Endothelial cell of umbilical vein (primary cell): ENCODE data around the gene SLC19A1. TPM values are rescaled to one million over a fixed set of nuclear protein-coding genes. Genes with fewer than 3 reads are reported as not detected.

Source experiments
- BruUV-seq: library from RNA; stranded (reverse); fragments of 400-500 nt; replicated peaks from 2 replicates; lab custom pipeline; 2021; lab: Mats Ljungman, UMichigan
- CTCF ChIA-PET: fragments of 300-600, 350-600 bp; sonication (Branson Sonifier 250); formaldehyde crosslinking; loops from one replicate; lab custom pipeline; 2021; ENCODE audit warnings: antibody characterized with exemption, inconsistent platforms; lab: Charles Lee
- POLR2A ChIA-PET: fragments of 300-600, 350-600 bp; sonication (Branson Sonifier 250); formaldehyde crosslinking; loops from one replicate; lab custom pipeline; 2021; ENCODE audit warnings: antibody characterized with exemption, inconsistent platforms; lab: Charles Lee
- DNase-seq: peaks from one replicate; pipeline ENCODE4 v3.0.0-alpha.2; 2011; ENCODE audit warnings: low read depth, low spot score
- FAIRE-seq: peaks from 2 replicates; lab custom pipeline; 2011; peaks lifted over from hg19 to GRCh38; lab: Jason Lieb, UNC
- H2AFZ ChIP-seq: 2 replicates; pipeline ENCODE4 v1.6.0; 2012; ENCODE audit warnings: low read depth, low read length, control low read depth, inconsistent platforms
- H3K27ac ChIP-seq: 2 replicates; pipeline ENCODE4 v1.5.1; 2011; ENCODE audit warnings: low read depth, mild to moderate bottlenecking, control low read depth, low read length, moderate library complexity; ENCODE audit not compliant: insufficient read depth
- H3K27me3 ChIP-seq, 2 experiments: 2 replicates each; pipeline versions ENCODE4 v1.6.0 to v1.6.1; 2011; ENCODE audit warnings: low read length in 2 of 2, mixed read lengths in 1 of 2; ENCODE audit not compliant: control insufficient read depth in 2 of 2, insufficient read depth in 2 of 2
- H3K36me3 ChIP-seq, 2 experiments: 2 replicates in 1 of 2; 3 replicates in 1 of 2; pipeline ENCODE4 v1.5.1; 2011; ENCODE audit warnings: low read length in 2 of 2, mild to moderate bottlenecking in 1 of 2, moderate library complexity in 1 of 2; ENCODE audit not compliant: control insufficient read depth in 2 of 2, insufficient read depth in 2 of 2; ENCODE audit errors: extremely low read depth in 1 of 2
- H3K4me1 ChIP-seq: 3 replicates; pipeline ENCODE4 v1.5.1; 2011; ENCODE audit warnings: mild to moderate bottlenecking, low read length; ENCODE audit not compliant: control insufficient read depth, insufficient read depth; ENCODE audit errors: extremely low read depth
- H3K4me2 ChIP-seq: 2 replicates; pipeline ENCODE4 v1.6.1; 2011; ENCODE audit warnings: low read length, control low read depth, mixed read lengths; ENCODE audit not compliant: insufficient read depth
- H3K4me3 ChIP-seq, 3 experiments: fragments of 200-600 bp in 1 of 3; sonication (generic), shearing (Covaris generic) in 1 of 3; replicated peaks in 1 of 3; 2 replicates each; pipeline ENCODE4 v1.5.1; 2011 to 2016; ENCODE audit warnings: control low read depth in 3 of 3, low read length in 3 of 3, mild to moderate bottlenecking in 2 of 3, inconsistent platforms in 1 of 3, low read depth in 1 of 3, moderate library complexity in 1 of 3; ENCODE audit not compliant: insufficient read depth in 1 of 3
- H3K79me2 ChIP-seq: 2 replicates; pipeline ENCODE4 v1.6.0; 2012; ENCODE audit warnings: low read length, inconsistent platforms; ENCODE audit not compliant: control insufficient read depth, insufficient read depth
- H3K9ac ChIP-seq: replicated peaks from 2 replicates; pipeline ENCODE3; 2011; ENCODE audit warnings: low read length, control low read depth; ENCODE audit not compliant: insufficient read depth; ENCODE audit errors: extremely low read depth
- H3K9me1 ChIP-seq: replicated peaks from 3 replicates; pipeline ENCODE4 v1.6.0; 2011; ENCODE audit warnings: mild to moderate bottlenecking, low read length; ENCODE audit not compliant: control insufficient read depth, insufficient read depth; ENCODE audit errors: extremely low read depth
- H3K9me3 ChIP-seq: replicated peaks from 2 replicates; pipeline ENCODE4 v1.5.1; 2012; ENCODE audit warnings: low read length, inconsistent platforms; ENCODE audit not compliant: control insufficient read depth, insufficient read depth
- H4K20me1 ChIP-seq: replicated peaks from 2 replicates; pipeline ENCODE3; 2011; ENCODE audit warnings: mild to moderate bottlenecking, low read length; ENCODE audit not compliant: control insufficient read depth, insufficient read depth; ENCODE audit errors: extremely low read depth
- CTCF ChIP-seq, 2 donors: IDR thresholded peaks; 1 replicate in 1 of 2; 2 replicates in 1 of 2; pipeline ENCODE4 v1.5.1; 2011; ENCODE audit warnings: low read length in 2 of 2, mild to moderate bottlenecking in 2 of 2, moderate library complexity in 2 of 2, control low read depth in 1 of 2, inconsistent platforms in 1 of 2, low read depth in 1 of 2; ENCODE audit not compliant: insufficient read depth in 1 of 2; ENCODE audit errors: extremely low read depth in 1 of 2
- EZH2 ChIP-seq: IDR thresholded peaks from 2 replicates; pipeline ENCODE4 v1.6.1; 2012; ENCODE audit warnings: borderline replicate concordance, low read depth, mild to moderate bottlenecking, moderate library complexity, low read length, inconsistent platforms; ENCODE audit not compliant: severe bottlenecking
- FOS ChIP-seq: IDR thresholded peaks from 2 replicates; pipeline ENCODE4 v1.6.1; 2011; ENCODE audit warnings: mild to moderate bottlenecking, low read length, moderate library complexity, borderline replicate concordance; ENCODE audit not compliant: insufficient read depth
- GATA2 ChIP-seq: IDR thresholded peaks from 2 replicates; pipeline ENCODE4 v1.7.0; 2011; ENCODE audit warnings: low read depth, mild to moderate bottlenecking, moderate library complexity, mixed read lengths, low read length; ENCODE audit not compliant: insufficient read length, insufficient read depth
- JUN ChIP-seq: IDR thresholded peaks from 2 replicates; pipeline ENCODE4 v1.6.1; 2011; ENCODE audit warnings: borderline replicate concordance, low read depth; ENCODE audit not compliant: insufficient read length, insufficient read depth
- MAX ChIP-seq: IDR thresholded peaks from 2 replicates; pipeline ENCODE4 v1.6.1; 2011; ENCODE audit not compliant: insufficient read depth, insufficient read length
- MYC ChIP-seq: IDR thresholded peaks from one replicate; pipeline ENCODE4 v1.6.1; 2011; ENCODE audit warnings: mild to moderate bottlenecking, low read depth, low read length
- POLR2A ChIP-seq: IDR thresholded peaks from 2 replicates; pipeline ENCODE4 v1.6.1; 2012; ENCODE audit warnings: low read depth, mild to moderate bottlenecking, control low read depth, low read length
- POLR2AphosphoS5 ChIP-seq: IDR thresholded peaks from 2 replicates; pipeline ENCODE4 v1.6.1; 2012; ENCODE audit warnings: low read depth, mild to moderate bottlenecking, control low read depth, low read length, moderate library complexity; ENCODE audit not compliant: insufficient read depth
- dilution Hi-C: fragments of 300-500 bp; cut with MboI; formaldehyde crosslinking; loops from one replicate; pipeline ENCODE4 v1.15.0; 2019; ENCODE audit warnings: low sequenced_read_pairs; ENCODE audit not compliant: extremely low pct_ligation_motif_present
- intact Hi-C: fragments of 100-400 bp; cut with micrococcal nuclease; formaldehyde crosslinking; loops from one replicate; pipeline ENCODE4 v1.10.0; 2022
- polyA plus RNA-seq, 4 experiments: library from polyadenylated mRNA; depleted of rRNA in 3 of 4; stranded (reverse) in 3 of 4; unstranded in 1 of 4; fragments of >200 nt; gene quantifications; 2 replicates each; pipeline versions ENCODE4 v1.2.1 to v1.2.3, GENCODE V29; 2011 to 2012; ENCODE audit warnings: missing spikeins in 1 of 4
- total RNA-seq: library from RNA; stranded (reverse); gene quantifications from 2 replicates; pipeline ENCODE4 v1.2.3, GENCODE V29; 2021

SLC19A1 gene
- total and polyA plus RNA-seq, 2 donors (not counting 3 experiments of a cell fraction or from before 2014, with no cell fraction given), result 36.3 to 54.6 TPM

DNA sequence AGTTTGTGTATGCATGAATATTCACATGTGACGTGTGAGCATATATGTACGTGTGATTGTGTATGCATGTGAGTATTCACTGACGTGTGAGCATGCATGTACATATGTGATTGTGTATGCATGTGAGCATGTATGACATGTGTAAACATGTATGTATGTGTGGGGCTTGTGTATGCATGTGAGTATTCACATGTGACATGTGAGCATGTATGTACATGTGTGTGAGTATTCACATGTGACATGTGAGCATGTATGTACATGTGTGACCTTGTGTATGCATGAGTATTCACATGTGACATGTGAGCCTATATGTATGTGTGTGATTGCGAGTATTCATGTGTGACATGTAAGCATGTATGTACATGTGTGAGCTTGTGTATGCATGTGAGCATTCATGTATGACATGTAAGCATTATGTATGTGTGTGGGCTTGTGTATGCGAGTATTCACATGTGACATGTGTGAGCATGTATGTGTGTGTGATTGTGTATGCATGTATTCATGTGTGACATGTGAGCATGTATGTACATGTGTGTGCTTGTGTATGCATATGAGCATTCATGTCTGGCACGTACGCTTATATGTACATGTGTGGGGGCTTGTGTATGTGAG, 89.4 kb downstream of the SLC19A1 start:
- Histone ChIP-seq H3K4me2 (no peak overlapping the region), H2AFZ (no peak overlapping the region), H3K9me3 (no peaks in the 10 kb centered on the region), H3K9me1 (no peaks in the 10 kb centered on the region), H3K36me3 (peaks cover 0 to 5% of the 10 kb centered on the region in 2 experiments), H4K20me1 (no peaks in the 10 kb centered on the region), H3K9ac (no peak overlapping the region), H3K27ac (no peak overlapping the region), H3K79me2 (peaks cover 58% of the 10 kb centered on the region), H3K4me1 (no peaks in the 10 kb centered on the region), H3K27me3 (no peaks in the 10 kb centered on the region), H3K4me3 (no peak overlapping the region)
- no TSS peak for BruUV-seq
- no peak for TF ChIP-seq FOS
- TF ChIP-seq MAX, result no peak
- no peak for TF ChIP-seq EZH2
- TF ChIP-seq POLR2AphosphoS5, result no peak
- no peak for TF ChIP-seq POLR2A
- TF ChIP-seq JUN, result no peak
- no peak for TF ChIP-seq MYC
- TF ChIP-seq CTCF (IDR thresholded peaks at IDR 0.05; ENCODE audit: extremely low read depth in 1 of 2, insufficient read depth in 1 of 2, low read depth in 1 of 2, low read length in 2 of 2), result no peak
- TF ChIP-seq GATA2, result no peak
- ChIA-PET POLR2A (no interaction called here), CTCF (no interaction called here)
- no peak for FAIRE-seq
- no peak for DNase-seq
- dilution Hi-C loops (no loop called here), intact Hi-C loops (no loop called here)
